Activated T-helper 9 cell treated with anti-CD3 and anti-CD28 coated beads, Interleukin-2, amount 50 U/mL, for 16 hours (primary cell): ENCODE data around the gene ATP2B2.

Source experiments
- DNase-seq: peaks from one replicate; pipeline ENCODE4 v3.0.0-alpha.2; 2020; ENCODE audit warnings: low read depth

Gene ATP2B2

GRCh38 chr3:10381336-10381735 lies 124.0 kb downstream of the ATP2B2 start:
- DNase-seq, result no peak

- no peak for DNase-seq
Observed at GRCh38 chr3:10380906-10381305, 124.5 kb downstream of the ATP2B2 start.

GRCh38 chr3:10379961-10380360 lies 125.4 kb downstream of the ATP2B2 start:
- DNase-seq, result no peak

DNA sequence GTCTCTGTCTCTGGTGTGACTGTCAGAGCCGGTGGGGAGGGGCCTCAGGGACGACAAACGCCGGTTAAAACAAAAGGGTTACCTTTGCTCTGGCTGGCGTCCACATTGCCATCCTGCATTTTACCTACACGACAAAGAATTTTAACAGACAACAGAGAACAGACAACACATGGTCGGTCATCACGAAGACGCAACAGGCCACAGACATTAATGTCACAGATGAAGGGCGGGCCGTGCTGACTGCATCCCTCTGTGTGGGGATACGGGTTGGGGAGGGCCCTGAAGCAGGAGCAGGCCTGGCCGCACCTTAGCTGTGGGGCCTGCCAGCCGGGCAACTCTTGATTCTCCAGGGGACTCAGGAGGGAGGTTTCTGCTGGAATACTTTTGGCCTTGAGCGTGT lies 126.2 kb downstream of the ATP2B2 start:
- DNase-seq, result no peak

DNA sequence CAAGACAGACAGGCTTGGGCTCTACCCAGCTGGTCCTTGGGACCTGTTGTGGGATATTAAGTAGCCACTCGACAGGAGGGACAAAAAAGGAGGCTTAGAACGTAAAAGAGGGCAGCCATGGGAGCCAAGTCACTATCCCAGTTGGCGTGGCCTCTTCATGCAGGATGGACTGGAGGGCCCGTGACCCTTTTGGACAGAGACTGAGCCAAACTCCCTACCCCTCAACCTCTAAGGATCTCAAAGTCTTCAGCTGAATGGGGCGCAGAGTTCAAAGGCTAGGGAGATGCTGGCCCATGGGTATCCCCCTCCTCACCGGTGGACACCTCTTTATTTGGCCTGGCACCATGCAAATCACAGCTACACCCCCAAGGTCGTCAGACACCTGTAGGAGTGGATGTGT lies 126.6 kb downstream of the ATP2B2 start:
- no peak for DNase-seq

- DNase-seq, result no peak
Observed at GRCh38 chr3:10378246-10378645, 127.1 kb downstream of the ATP2B2 start.

- DNase-seq, result no peak
Observed at GRCh38 chr3:10377148-10377725, 128.1 kb downstream of the ATP2B2 start.

GRCh38 chr3:10376353-10376752 lies 129.0 kb downstream of the ATP2B2 start:
- DNase-seq, result no peak

GRCh38 chr3:10375296-10376053 lies 129.9 kb downstream of the ATP2B2 start:
- DNase-seq, result no peak

DNA sequence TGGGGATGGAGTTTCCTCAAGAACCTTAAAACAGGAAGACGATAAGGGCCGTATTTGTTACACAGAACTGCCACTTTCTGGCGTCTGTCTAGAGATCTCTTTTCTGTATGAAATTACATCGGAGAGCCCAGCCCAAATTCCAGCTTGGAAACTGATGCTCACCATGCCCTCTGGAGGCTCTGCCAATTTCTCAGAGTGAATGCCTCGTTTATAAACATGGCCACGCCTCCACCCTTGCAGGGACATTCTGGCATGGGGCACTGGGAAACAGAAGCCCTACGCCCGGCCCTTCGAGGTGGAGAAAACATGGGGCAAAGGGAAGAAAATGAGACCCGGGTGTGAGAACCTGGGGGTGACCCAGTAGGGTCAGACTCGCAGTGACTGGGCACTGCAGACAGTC lies 131.1 kb downstream of the ATP2B2 start:
- DNase-seq, result no peak

DNA sequence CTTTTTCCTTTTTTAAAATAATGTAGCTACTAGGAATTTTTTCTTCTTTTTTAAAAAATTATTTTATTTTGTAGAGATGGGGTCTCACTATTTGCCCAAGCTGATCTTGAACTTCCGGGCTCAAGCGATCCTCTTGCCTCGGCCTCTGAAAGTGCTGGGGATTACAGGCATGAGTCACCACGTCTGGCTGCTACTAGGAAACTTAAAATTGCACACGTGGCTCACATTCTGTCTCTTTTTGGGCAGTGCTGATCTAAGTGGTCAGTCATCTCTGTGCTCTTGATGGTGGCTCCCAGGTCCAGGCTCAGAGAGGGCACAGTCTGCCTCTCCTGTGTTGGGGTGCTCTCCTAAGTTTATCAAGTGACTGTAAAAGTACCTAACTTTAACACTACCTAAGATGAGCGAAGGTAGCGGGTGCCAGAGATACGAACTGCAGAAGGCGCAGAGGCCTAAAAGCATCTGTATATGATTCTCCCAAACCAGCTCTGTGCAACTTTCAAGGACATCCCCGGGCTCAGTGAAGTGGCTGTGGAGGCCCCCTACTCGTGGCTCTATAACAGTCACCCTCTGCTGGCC lies 131.6 kb downstream of the ATP2B2 start:
- DNase-seq, result no peak

- DNase-seq, result no peak
Observed at GRCh38 chr3:10371789-10372188, 133.6 kb downstream of the ATP2B2 start.

GRCh38 chr3:10371167-10371566 lies 134.2 kb downstream of the ATP2B2 start:
- no peak for DNase-seq

GRCh38 chr3:10370429-10370828 lies 135.0 kb downstream of the ATP2B2 start:
- DNase-seq, result no peak

DNA sequence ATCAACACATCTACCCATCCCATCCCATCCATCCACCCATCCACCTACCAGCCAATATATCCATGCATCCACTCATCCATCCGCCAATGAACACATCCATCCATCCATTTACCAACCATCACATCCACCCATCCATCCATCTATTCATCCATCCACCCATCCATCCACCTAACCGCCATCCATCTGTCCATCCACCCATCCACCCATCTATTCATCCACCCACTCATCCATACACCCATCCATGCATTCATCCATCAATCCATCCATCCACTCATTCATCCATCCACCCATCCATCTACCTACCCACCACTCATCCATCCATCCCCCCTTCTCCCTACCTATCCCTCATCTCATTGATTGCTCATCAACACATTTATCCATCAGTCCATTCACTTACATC lies 136.9 kb downstream of the ATP2B2 start:
- no peak for DNase-seq

GRCh38 chr3:10367506-10367905 lies 137.9 kb downstream of the ATP2B2 start:
- no peak for DNase-seq

- peak; percentile 15 for DNase-seq
Observed at GRCh38 chr3:10366651-10367101, 138.7 kb downstream of the ATP2B2 start.

- DNase-seq, result no peak
Observed at GRCh38 chr3:10365791-10366190, 139.6 kb downstream of the ATP2B2 start.

GRCh38 chr3:10365316-10365715 lies 140.1 kb downstream of the ATP2B2 start:
- no peak for DNase-seq

DNA sequence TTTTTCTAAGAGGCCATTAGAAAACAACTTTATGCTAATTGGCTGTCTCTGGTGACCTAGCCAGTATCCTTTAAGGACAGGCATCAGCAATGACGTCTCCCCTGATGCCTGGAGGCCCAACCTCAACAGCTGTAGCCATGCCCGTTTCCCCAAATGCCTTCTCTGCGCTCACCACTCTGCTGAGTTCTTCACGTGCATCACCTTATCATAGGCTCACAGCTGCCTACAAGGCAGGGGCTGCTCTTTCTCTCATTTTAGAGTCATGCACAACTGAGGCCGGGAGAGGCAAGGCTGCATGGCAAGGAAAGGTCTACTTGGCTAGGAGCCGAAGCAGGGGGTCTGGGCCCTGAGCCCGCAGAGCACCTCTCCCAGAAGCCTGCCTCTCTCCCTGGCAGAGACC lies 140.6 kb downstream of the ATP2B2 start:
- no peak for DNase-seq

DNA sequence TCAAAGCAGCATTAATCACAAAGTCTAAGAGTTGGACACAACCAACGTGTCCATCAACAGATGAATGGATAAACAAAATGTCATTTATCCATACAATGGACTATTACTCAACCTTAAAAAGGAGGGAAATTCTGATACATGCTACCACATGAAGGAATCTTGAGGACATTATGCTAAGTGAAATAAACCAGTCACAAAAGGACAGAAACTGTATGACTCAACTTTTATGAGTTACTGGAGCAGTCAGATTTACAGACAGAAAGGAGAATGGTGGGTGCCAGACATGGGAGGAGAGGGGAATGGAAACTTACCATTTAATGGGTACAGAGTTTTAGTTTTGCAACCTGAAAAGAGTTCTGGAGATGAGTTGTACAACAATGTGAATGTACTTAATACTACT lies 141.5 kb downstream of the ATP2B2 start:
- no peak for DNase-seq

DNA sequence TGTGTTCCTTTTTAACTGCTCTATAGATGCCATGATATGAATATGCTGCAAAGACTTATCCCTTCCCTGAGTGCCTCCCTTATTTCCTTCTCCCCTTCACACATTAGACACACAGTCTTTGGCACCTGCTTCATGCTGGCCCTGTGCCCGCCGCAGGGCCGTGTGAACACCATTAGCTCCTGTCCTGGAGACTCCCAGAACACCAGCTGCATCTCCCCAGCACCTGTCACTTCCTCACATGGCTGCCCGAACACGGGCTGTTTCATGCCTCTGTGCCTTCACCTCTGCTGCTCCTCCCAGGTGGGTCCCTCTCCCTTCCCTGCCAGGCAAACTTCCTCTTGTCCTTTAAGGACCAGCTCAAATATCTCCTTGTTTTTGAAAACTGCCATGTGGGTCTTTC lies 144.0 kb downstream of the ATP2B2 start:
- no peak for DNase-seq

- DNase-seq, result no peak
Observed at GRCh38 chr3:10360478-10360877, 144.9 kb downstream of the ATP2B2 start.

DNA sequence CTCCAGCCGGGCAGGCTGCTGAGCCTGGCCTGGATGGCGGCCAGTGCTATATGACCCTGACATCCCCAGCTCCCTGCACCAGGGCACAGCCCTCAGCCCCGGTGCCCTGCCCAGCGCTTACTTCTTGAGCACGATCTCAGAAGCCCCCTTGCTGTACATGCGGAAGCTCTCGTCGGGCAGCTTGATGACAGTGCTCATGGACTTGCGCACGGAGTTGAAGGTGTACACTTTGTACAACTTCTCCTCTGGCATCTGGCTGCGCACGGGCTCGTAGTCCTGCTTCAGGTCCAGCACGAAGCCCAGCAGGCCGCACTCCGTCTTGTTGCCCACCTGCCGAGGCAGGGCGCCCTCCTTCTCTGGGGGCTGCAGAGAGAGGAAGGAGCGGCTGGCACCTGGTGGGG lies 145.6 kb downstream of the ATP2B2 start:
- DNase-seq, result no peak
